Astrocyte of the spinal cord (primary cell): ENCODE data around the gene PERM1.

Source experiments
- DNase-seq: peaks from one replicate; pipeline ENCODE4 v3.0.0; 2011; ENCODE audit warnings: low read depth, low spot score
- H3K4me3 ChIP-seq: 2 replicates; pipeline ENCODE4 v1.5.1; 2011; ENCODE audit warnings: low read depth, mild to moderate bottlenecking, low read length, moderate library complexity
- CTCF ChIP-seq: IDR thresholded peaks from 2 replicates; pipeline ENCODE4 v1.5.1; 2012; ENCODE audit warnings: low read depth, mild to moderate bottlenecking, low read length, inconsistent platforms
- in situ Hi-C: cut with HindIII; loops from 2 replicates; pipeline ENCODE4 v1.10.0; 2017; ENCODE audit warnings: low sequenced_read_pairs

Gene PERM1

GRCh38 chr1:1024771-1025699 lies 43.1 kb upstream of the PERM1 start:
- H3K4me3 ChIP-seq, result no peak overlapping the region

GRCh38 chr1:1024149-1024770 lies 42.4 kb upstream of the PERM1 start:
- DNase-seq, result no peak
- in situ Hi-C loops, result no loop called here
- TF ChIP-seq CTCF, result no peak
- H3K4me3 ChIP-seq, result no peak overlapping the region

More at GRCh38 chr1:1024771-1025699, 43.1 kb upstream of the PERM1 start:
- TF ChIP-seq CTCF, result no peak
- DNase-seq, result peak; percentile 34
- in situ Hi-C loops, result no loop called here

- no peak for DNase-seq
- no peak for TF ChIP-seq CTCF
- in situ Hi-C loops, result no loop called here
- no peak overlapping the region for H3K4me3 ChIP-seq
Observed at GRCh38 chr1:1023700-1024099, 41.8 kb upstream of the PERM1 start.

- in situ Hi-C loops, result no loop called here
- no peak overlapping the region for H3K4me3 ChIP-seq
Observed at GRCh38 chr1:1022302-1023009, 40.6 kb upstream of the PERM1 start.

GRCh38 chr1:1021920-1022259 lies 40.0 kb upstream of the PERM1 start:
- H3K4me3 ChIP-seq, result peak overlapping the region; percentile 58
- in situ Hi-C loops, result no loop called here
- peak; percentile 68 for DNase-seq
- no peak for TF ChIP-seq CTCF

More at GRCh38 chr1:1022302-1023009, 40.6 kb upstream of the PERM1 start:
- no peak for DNase-seq
- TF ChIP-seq CTCF, result no peak
